GM18951 (cell line): Measurements from ENCODE around the gene MGLL.

Experiments used
- POLR2A ChIP-seq: IDR thresholded peaks from 4 replicates; pipeline ENCODE4 v1.6.1; 2011; ENCODE audit warnings: mild to moderate bottlenecking; ENCODE audit not compliant: insufficient read length, insufficient read depth; ENCODE audit errors: extremely low read depth
- in situ Hi-C: fragments of 300-500 bp; cut with MboI; formaldehyde crosslinking; loops from one replicate; pipeline ENCODE4 v1.12.0; 2022; ENCODE audit warnings: low sequenced_read_pairs, mixed read lengths, inconsistent platforms; ENCODE audit not compliant: unreplicated experiment

The MGLL gene

GRCh38 chr3:127849368-127849767, 27.1 kb upstream of the MGLL start:
- TF ChIP-seq POLR2A = no peak
- in situ Hi-C loops = no loop called here

- no peak for TF ChIP-seq POLR2A
- in situ Hi-C loops = no loop called here
Observed at GRCh38 chr3:127848131-127849129, 26.1 kb upstream of the MGLL start.

GRCh38 chr3:127847236-127847720, 25.0 kb upstream of the MGLL start:
- in situ Hi-C loops = no loop called here
- TF ChIP-seq POLR2A = no peak

GRCh38 chr3:127846576-127846975, 24.3 kb upstream of the MGLL start:
- no peak for TF ChIP-seq POLR2A
- in situ Hi-C loops = no loop called here

- in situ Hi-C loops = no loop called here
- no peak for TF ChIP-seq POLR2A
Observed at GRCh38 chr3:127844326-127844942, 22.1 kb upstream of the MGLL start.

- in situ Hi-C loops = no loop called here
- no peak for TF ChIP-seq POLR2A
Observed at GRCh38 chr3:127840671-127841070, 18.4 kb upstream of the MGLL start.

DNA sequence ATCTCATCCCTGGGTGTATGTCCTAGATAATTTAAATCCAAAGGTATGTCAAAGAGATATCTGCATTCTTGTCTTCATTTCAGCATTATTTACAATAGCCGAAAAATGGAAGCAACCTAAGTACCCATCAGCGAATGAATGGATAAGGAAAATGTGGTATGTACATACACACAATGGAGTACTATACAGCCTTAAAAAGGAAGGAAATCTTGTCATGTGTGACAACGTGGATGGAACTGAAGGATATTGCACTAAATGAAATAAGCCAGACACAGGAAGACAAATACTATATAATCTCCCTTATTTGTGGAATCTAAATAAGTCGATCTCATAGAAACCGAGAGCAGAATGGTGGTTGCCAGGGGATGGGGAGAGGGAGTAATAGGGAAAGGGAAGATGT, 16.8 kb upstream of the MGLL start:
- TF ChIP-seq POLR2A = no peak
- in situ Hi-C loops = no loop called here

- in situ Hi-C loops = no loop called here
- peak; percentile 38 for TF ChIP-seq POLR2A
Observed at GRCh38 chr3:127835993-127836882, 13.9 kb upstream of the MGLL start.

GRCh38 chr3:127834771-127835170, 12.5 kb upstream of the MGLL start:
- TF ChIP-seq POLR2A = no peak
- in situ Hi-C loops = no loop called here

GRCh38 chr3:127833281-127834032, 11.1 kb upstream of the MGLL start:
- TF ChIP-seq POLR2A = no peak
- in situ Hi-C loops = no loop called here

GRCh38 chr3:127831723-127832172, 9.4 kb upstream of the MGLL start:
- no peak for TF ChIP-seq POLR2A
- in situ Hi-C loops = no loop called here

DNA sequence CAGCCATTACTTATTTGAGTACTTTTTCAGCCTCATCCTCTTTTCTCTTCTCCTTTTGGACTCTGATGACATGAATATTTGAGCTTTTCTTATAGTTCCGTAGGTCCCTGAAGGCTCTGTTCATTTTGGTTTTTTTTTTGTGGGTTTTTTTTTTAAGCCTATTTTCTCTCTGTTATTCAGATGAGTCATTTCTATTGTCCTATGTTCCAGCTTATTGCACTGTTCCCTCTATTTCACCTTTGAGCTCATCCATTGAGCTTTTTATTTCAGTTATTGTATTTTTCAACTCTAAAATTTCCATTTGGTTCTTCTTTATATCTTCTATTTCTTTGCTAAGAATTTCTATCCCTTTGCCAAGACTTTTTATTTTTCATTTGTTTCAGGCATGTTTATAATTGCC, 7.2 kb upstream of the MGLL start:
- in situ Hi-C loops = no loop called here
- TF ChIP-seq POLR2A = no peak
